EL (cell line): Measurements from ENCODE around the gene THRSP.
"Not testable (repeated sequence)": the region's sequence is repeated elsewhere in the genome, so short reads cannot be mapped to it uniquely, and the experiment has no call there.

Experiments
- DNase-seq: peaks from one replicate; pipeline ENCODE4 v3.0.0-alpha.2; 2016

Gene THRSP

DNA sequence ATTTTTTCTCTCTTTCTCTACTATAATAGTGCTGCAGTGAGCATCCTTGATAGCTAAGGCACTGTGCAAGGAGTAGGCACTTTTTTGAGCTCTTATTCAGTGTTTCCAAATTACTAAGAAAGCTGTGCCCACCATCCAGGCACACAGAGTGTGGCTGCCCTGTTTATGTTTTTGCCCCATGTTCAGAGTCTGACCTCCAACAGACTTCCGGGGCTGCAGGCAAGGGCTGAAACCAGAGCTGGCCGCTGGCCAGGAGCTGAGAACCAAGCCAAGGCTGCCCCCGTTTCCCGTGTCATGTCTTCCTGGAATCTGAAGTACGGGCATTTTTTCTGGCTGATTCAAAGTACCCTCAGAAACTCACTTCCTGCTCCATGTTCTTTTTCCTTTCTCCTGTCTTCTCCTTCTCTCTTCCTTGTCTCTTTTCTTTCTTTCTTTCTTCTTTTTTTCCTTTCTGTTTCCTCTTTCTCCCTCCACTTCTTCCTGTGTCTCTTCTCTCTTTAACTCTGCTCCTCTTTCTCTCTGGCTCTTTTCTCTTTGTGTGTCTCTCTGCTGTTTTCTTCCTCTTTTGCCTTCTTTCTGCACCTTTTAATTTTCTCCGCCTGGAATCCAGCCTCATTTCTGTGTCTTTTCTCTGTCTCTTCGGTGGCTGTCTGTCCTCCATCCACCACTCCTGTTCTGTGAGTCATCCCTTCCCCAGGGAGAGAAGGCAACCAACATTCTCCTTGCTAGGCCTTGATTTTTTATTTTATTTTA lies 23.6 kb upstream of the THRSP start:
- DNase-seq, result peak; percentile 95

DNA sequence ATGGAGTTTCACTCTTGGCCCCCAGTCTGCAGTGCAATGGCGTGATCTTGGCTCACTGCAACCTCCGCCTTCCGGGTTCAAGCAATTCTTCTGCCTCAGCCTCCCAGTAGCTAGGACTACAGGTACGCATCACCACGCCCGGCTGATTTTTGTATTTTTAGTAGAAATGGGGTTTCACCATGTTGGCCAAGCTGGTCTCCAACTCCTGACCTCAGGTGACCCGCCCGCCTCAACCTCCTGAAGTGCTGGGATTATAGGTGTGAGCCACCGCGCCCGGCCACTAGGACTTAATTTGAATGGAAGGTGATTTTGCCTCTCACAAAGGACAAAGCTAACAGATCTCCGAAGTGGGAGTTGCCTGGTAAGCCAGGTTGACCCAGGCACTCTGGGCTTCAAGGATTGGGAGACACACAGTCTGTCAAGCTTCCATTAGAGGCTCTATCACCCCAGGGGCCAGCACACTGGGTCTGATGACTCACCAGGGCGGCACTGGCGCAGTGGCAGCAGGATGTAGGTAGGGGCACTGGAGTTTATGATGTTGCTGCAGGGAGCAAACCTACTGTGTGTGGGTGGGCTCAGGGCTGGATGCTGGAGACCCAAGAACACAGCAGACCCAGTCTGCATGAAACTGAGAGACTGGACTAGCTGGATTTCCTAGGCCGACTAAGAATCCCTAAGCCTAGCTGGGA lies 22.8 kb upstream of the THRSP start:
- peak; percentile 60 for DNase-seq

DNA sequence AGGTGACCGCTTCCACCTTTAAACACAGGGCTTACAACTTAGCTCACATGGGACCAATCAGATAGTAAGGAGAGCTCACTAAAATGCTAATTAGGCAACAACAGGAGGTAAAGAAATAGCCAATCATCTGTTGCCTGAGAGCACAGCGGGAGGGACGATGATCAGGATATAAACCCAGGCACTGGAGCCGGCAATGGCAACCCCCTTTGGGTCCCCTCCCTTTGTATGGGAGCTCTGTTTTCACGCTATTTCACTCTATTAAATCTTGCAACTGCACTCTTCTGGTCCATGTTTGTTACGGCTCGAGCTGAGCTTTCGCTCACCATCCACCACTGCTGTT lies 22.3 kb upstream of the THRSP start:
- DNase-seq, result not testable (repeated sequence)

DNA sequence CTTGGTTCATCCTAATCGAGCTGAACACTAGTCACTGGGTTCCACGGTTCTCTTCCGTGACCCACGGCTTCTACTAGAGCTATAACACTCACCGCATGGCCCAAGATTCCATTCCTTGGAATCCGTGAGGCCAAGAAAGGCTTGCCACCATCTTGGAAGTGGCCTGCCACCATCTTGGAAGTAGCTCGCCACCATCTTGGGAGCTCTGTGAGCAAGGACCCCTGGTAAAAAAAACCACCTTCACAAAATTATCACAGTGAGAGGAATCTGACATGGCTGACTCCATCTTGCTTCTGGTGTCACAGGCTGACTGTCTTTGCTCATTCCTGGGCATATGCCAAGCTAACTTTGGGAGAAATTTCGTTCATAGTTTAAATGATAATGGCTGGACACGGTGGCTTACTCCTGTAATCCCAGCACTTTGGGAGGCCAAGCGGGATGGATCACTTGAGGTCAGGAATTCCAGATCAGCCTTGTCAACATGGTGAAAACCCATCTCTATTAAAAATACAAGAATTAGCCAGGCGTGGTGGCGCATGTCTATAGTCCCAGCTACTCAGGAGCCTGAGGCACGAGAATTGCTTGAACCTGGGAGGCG lies 21.7 kb upstream of the THRSP start:
- DNase-seq, result no peak

DNA sequence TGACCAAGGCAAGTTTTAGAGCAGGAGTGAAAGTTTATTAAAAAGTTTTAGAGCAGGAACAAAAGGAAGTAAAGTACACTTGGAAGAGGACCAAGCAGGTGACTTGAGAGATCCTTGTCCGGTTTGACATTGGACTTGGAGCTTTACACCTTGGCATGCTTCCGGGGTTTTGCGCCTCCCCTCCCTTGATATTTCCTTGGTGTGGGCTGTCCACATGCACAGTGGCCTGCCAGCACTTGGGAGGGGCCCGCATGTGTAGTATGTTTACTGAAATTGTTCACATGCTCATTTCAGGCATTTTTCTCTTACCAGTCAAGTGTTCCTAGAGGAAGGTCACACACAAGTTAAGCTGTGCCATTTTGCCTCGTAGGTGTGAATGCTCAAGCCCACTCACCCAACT lies 19.0 kb upstream of the THRSP start:
- DNase-seq, result no peak

DNA sequence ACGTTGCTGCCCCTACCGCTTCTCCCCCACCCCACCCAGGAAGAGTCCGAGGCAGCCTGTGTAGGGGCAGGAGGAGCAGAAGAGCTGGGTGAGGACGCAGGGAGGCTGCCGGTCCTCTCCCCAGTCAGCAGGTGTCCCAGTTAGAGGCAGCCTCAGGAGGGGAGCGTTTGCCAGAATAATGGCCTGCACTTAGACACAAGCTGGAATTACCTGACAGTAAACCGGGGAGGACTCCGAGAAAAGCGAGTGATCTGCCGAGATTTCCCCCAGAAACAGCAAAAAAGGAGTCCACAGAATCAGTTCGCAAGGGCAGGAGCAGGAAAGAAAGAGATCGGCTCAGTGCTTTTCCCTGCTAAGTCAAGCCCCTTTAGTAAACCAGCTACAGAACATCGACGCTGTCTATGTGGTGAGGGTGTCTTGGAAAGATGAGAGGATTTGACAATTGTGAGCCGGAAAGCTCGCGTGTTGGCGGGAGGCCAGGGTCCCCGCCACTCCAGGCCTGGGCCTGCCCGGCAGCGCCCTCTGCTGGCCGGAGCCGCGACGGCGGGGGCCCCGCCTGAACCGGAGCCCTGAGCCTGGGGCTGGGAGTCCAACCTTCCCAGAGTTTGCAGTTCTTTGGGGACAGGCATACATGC lies 17.7 kb upstream of the THRSP start:
- peak; percentile 72 for DNase-seq

DNA sequence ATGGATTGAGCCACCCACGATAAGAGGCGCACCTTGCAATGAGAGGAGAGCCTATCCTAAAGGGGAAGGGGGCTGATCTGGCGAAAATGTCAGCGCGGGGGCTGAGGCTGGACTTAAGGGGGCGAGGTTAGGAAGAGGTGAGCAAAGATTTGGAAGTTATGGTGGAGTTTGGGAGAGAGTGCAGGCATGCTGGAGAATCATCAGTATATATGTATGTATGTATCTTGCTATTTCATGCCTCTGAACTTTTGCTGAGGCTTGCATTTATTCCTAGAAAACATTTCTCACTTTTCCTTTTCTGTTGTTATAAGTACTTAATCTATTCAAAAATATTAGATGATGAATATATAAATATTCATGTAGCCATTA lies 17.2 kb upstream of the THRSP start:
- no peak for DNase-seq

DNA sequence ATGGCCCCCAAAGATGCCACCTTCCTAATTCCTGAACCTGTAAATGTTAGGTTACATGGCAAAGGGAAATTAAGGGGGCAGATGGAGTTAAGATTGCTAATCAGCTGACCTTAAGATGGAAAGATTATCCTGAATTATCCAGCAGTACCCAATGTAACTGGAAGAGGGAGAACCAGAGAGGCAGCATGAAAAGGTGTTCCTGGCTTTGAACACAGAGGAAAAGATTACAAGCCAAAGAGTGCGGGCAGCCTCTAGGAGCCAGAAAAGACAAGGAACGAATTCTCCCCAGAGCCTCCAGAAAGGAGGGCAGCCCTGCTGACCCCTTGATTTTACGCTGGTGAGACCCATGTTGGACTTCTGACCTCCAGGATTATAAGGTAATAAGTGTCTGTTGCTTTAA lies 15.1 kb upstream of the THRSP start:
- no peak for DNase-seq

DNA sequence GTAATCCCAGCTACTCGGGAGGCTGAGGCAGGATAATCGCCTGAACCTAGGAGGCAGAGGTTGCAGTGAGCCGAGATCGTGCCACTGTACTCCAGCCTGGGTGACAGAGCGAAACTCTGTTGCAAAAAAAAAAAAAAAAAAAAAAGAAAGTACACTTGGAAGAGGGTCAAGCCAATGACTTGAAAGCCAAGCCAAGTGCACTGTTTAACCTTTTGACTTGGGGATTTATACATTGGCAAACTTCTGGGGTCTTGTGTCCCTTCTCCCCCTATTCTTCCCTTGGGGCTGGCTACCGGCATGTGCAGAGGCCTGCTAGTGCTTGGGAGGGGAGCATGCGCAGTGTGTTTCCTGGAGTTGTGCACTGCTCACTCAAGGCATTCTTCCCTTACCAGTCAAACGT lies 14.3 kb upstream of the THRSP start:
- no peak for DNase-seq

DNA sequence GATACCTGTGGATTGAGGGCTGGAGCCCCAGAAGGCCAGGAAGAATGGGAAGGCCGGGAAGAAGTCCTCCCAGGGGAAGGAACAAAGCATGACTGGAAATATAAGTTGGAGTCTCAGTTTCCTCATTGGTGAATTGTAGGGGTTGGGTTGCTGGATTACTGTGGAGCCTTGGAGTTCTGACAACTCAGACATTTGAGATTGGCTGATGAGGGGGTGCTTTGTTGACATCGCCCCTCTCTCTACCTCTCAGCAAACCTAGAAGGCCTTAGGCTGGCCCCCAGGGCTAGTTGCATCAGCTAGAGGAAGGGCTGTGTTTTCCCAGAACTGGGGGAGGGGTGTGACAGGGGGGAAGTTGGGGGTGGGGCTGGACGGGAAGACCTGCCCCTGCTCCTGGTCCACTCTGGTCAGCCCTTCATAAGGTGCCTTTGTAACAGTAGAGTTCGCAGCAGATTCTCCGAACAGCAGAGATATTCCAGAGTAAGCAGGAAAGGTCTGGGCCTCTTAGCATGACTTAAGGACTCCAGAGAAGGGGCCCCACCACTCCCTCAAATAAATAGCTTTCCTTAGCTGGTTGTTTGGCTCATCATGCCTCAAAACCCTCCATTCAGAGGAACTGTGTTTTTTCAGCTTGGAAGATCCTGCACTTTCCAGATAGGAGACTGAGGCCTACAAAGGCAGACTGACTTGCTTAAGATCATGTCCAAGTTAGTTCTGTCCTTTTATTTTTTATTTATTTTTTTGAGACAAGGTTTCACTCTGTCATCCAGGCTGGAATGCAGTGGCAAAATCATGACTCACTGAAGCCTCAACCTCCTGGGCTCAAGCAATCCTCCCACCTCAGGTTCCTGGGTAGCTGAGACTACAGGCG lies 12.5 kb upstream of the THRSP start:
- peak; percentile 84 for DNase-seq

DNA sequence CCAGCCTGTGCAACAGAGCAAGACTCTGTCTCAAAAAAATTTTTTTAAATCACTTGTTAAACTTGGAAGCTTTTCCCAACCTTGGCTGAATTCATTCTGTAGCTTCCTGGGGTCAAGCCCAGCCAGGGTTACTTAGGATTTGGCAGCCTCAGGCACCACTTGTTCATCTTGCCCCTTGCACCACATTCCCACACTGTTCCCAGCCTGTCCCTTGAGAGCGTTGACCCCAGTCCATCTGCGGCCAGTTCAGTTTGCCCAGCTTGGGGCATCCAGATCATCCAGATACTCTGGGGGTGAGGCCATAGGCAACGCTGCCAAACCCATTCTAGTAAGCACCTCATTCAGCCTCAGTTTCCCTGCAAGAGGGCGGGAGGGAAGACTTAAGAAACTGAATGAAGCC lies 8.7 kb upstream of the THRSP start:
- no peak for DNase-seq

DNA sequence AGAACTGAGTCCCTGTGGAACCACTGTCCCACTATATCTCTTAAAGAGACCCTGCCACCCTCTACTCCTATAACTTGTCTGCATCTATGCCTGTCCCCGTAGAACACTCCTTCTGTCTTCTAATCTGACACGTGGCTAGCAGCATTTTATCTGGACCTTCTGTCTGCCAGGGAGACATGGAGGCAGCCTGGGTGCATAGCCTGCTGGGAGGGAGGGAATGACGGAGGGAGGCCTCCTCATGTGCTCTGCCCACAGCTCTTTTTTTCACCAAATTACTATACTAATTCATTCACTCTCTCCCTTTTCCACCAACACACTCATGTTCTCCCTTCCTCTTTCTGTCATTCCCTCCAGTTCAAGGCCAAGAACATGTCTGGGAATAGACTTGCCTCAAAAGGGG lies 7.6 kb upstream of the THRSP start:
- no peak for DNase-seq

DNA sequence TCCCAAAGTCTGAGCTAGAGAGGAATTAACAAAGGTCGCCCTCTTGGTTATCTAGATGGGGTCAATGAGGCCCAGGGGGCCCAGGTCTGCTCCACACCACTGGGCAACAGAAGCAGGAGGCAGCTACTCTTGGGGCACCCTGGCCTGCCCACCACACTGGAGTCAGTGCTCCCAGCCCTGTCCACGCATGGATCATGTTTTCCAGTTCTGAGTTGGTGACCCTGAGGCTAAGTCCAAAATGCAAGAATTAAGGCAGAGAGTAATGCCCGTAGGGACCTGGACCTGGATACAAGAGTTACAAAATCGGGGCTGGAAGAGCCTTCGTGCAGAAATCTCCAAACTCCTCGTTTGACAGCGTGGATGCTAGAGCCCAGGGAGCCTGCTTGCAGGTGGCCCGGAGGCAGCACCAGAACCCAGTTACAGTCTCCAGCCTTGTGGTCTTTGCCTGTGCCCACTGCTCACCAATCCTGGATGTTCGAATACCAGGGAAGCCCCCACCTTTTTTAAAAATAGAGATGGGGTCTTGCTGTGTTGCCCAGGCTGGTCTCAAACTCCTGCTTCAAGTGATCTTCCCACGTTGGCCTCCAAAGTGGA lies 6.1 kb upstream of the THRSP start:
- DNase-seq, result no peak

DNA sequence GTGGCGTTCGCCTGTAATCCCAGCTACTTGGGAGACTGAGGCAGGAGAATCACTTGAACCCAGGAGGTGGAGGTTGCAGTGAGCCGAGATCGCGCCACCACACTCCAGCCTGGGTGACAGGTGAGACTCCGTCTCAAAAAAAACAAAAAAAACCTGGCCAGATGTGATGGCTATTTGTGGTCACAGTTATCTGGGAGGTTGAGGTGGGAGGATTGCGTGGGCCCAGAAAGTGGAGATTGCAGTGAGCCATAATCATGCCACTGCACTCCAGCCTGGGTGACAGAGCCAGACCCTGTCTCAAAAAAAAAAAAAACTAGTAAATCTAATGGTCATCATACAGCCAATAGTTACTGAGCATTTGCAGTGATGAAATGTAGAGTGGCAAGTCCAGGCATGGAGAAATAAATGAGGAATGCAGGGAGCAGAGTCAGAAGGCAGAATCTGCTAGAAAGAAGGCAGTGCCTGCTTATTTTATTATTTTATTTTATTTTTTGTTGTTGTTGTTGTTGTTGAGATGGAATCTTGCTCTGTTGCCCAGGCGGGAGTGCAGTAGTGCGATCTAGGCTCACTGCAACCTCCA lies 3.8 kb upstream of the THRSP start:
- not testable (repeated sequence) for DNase-seq

DNA sequence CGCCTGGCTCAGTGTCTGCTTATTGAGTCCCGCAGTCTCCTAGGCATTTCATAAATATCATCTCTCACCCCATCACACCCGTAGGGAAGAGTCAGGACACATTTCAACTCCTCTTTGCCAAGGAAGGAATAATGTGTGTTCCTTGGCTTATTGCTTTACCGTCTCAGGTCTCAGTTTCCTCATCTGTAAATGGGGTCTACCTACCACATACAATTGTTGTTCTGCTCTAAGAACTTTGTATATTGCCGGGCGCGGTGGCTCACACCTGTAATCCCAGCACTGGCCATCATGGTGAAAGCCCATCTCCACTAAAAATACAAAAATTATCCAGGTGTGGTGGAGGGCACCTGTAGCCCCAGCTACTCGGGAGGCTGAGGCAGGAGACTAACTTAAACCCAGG lies 3.1 kb upstream of the THRSP start:
- DNase-seq, result no peak

DNA sequence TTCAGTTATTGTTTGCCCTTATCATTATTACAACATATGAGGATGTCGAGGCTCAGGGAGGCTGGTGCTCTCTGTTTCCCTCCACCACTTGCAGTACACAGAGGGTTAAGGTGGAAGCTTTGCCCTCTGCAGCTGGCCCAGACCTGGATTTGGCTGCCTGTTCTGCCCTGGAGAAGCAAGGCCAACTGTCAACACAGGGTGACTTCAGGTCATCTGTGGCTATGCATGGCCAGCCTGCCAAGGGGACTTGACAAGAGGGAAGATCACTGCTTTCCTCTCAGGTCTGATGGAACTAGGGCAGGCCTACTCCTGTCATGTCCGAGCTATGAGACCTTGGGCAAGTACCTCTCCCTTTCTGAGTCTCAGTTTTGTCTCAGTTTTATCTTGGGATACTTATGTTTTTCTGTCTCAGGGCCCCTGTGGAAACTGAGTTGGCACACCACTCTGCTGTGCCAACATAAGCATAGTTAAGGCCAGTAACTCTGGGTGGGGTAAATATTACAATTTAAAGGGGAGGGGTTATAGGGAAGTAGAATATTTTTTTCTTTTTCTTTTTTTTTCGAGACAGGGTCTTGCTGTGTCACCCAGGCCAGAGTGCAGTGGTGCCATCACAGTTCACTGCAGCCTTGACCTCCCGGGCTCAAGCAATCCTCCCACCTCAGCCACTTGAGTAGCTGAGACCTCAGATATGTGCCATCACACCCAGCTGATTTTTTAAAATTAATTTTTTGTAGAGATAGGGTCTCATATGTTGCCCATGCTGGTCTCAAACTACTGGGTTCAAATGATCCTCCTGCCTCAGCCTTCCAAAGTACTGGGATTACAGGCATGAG lies 2.4 kb upstream of the THRSP start:
- DNase-seq, result no peak

DNA sequence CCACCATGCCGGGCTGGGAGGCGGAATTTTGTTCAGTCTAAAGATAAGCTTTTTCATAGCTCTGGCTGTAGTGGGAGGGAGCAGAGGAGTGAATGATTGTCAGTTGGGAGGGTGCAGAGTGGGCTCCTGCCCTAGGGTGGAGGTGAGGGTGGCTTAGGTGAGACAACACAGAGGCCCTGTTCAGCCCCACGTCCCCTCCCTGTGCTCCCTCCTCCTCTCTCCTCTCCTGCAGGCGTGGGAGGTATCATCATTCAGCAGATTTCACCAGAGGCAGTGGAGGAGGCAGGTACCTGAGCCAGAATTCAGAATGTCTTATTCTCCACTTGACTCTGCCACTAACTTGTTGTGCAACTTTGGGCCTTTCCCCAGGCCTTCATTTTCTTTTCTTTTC lies 1.7 kb upstream of the THRSP start:
- no peak for DNase-seq

DNA sequence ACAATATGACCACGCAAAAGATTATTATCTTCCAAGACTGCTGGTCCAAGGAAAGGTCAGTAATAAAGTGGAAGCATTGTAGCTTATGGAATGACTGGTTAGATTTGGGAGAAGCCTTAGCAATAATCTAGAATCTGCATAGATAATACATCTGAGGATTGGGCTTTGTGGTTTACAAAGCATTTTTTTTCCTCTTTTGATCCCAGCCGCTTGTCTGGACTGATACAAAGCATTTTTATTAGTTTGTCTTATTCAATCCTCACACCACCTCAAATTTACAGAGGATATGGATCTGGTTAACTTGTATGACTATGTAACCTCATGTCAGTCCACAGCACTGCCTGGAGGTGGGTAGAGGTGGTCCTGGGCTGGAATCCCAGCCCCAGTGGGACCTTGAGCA lies 990 bp upstream of the THRSP start:
- DNase-seq, result no peak

DNA sequence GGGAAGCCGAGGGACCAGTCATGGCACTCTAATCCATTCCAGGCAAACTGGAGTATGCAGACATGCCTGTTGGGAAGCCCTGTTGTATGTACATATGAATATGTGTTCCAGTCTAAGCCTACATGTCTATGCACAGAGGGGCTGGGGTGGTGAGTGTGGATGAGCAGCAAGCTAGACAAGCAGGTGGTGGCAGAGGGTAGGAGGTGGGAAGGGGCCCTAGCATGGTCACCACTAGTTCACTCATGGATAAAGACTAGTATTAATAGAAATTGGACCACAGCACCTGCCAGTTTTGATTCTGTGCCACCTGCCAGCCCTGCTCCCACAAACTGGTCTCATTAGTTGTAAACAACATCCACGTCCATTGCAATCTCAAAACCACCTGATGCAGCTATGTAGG lies 1.5 kb downstream of the THRSP start:
- no peak for DNase-seq

DNA sequence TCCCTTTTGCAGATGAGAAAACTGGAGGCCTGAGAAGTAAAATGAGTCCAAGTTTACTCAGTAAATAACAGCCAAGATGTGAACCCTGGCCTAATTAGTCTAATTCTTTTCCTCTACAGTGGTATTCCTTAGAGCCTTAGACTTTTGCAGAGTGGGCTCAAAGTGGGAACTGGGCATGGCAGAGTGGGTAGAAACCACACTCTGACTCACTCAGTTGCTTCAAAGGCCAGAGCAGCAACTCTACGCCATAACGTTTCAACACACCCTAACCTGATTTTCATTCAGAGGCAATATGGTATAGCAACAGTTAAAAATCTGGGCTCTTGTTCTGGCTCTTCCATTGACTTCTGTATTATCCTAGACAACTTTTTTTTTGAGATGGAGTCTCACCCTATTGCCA lies 2.8 kb downstream of the THRSP start:
- no peak for DNase-seq

DNA sequence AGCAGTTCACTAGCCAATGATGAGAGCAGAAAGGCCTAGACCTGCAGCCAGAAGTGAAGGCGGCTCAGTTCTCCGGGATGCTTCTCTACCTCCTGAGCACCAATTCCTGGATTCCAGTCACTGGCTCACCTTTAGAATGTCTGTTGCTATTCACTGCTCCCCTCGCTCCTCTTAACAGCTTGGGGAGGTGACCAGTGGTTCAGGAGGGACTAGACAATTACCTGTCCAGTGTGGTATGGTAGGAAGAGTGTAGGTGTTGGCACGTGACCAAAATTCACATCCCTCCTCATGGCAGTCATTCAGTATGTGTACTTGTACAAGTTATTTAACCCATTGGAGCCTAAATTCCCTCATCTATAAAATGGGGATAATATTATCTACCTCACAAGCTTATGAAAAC lies 4.0 kb downstream of the THRSP start:
- DNase-seq, result no peak
